GM23338 (cell line): Measurements from ENCODE around the gene TEX13B. TPM values are rescaled to one million over a fixed set of nuclear protein-coding genes. Genes with fewer than 3 reads are reported as not detected.
A peak's percentile ranks its signal among the peaks of the same experiment; 100 is the strongest.

Experiments used
- ATAC-seq: fragments of 200-7000 bp; cut with Tn5 transposase; 3 replicates; pipeline ENCODE4 v1.9.1; 2020
- DNase-seq: peaks from one replicate; pipeline ENCODE4 v3.0.0-alpha.2; 2015; ENCODE audit warnings: low spot score
- H2AFZ ChIP-seq: fragments of 200-600 bp; sonication (generic); 2 replicates; pipeline ENCODE4 v1.8.0; 2016; ENCODE audit warnings: antibody characterized with exemption, mild to moderate bottlenecking, moderate library complexity
- H3F3A ChIP-seq: fragments of 200-600 bp; sonication (generic); replicated peaks from 2 replicates; pipeline ENCODE4 v1.8.0; 2017; ENCODE audit warnings: antibody characterized with exemption, mixed run types, low read depth
- H3K27ac ChIP-seq: fragments of 200-600 bp; sonication (generic); 2 replicates; pipeline ENCODE4 v1.6.1; 2016; ENCODE audit warnings: low read depth
- H3K27me3 ChIP-seq: fragments of 200-600 bp; sonication (generic); 2 replicates; pipeline ENCODE4 v1.8.0; 2016; ENCODE audit warnings: mild to moderate bottlenecking, mixed run types, moderate library complexity; ENCODE audit not compliant: insufficient read depth
- H3K36me3 ChIP-seq: fragments of 200-600 bp; sonication (generic); 2 replicates; pipeline ENCODE4 v1.8.0; 2016; ENCODE audit warnings: mild to moderate bottlenecking; ENCODE audit not compliant: insufficient read depth
- H3K4me1 ChIP-seq: fragments of 200-600 bp; sonication (generic); 2 replicates; pipeline ENCODE4 v1.8.0; 2016; ENCODE audit warnings: mild to moderate bottlenecking, moderate library complexity; ENCODE audit not compliant: insufficient read depth
- H3K4me2 ChIP-seq: fragments of 200-600 bp; sonication (generic); 2 replicates; pipeline ENCODE4 v1.7.1; 2017; ENCODE audit warnings: mixed run types
- H3K4me3 ChIP-seq: fragments of 200-600 bp; sonication (generic); 2 replicates; pipeline ENCODE4 v1.6.1; 2016; ENCODE audit warnings: mixed run types
- H3K79me2 ChIP-seq: fragments of 200-600 bp; sonication (generic); replicated peaks from 2 replicates; pipeline ENCODE4 v1.8.0; 2017; ENCODE audit warnings: mild to moderate bottlenecking; ENCODE audit not compliant: insufficient read depth
- H3K9me2 ChIP-seq: fragments of 200-600 bp; sonication (generic); 2 replicates; pipeline ENCODE4 v1.8.0; 2017; ENCODE audit not compliant: insufficient read depth
- H4K20me1 ChIP-seq: fragments of 200-600 bp; sonication (generic); replicated peaks from 2 replicates; pipeline ENCODE4 v1.8.0; 2017; ENCODE audit warnings: mild to moderate bottlenecking; ENCODE audit not compliant: insufficient read depth
- H3K27ac Mint-ChIP-seq: 2 replicates; pipeline ENCODE4 v1.8.0; 2020; ENCODE audit warnings: inconsistent platforms, mild to moderate bottlenecking, moderate library complexity, mixed read lengths
- H3K27me3 Mint-ChIP-seq: 3 replicates; pipeline ENCODE4 v1.8.0; 2022; ENCODE audit warnings: low read depth, mild to moderate bottlenecking, moderate library complexity, mixed read lengths, inconsistent platforms; ENCODE audit not compliant: insufficient read depth, poor library complexity
- H3K36me3 Mint-ChIP-seq: 3 replicates; pipeline ENCODE4 v1.8.0; 2021; ENCODE audit warnings: low read depth, mild to moderate bottlenecking, inconsistent platforms, moderate library complexity, mixed read lengths
- H3K4me1 Mint-ChIP-seq: 3 replicates; pipeline ENCODE4 v1.8.0; 2020; ENCODE audit warnings: mild to moderate bottlenecking, inconsistent platforms, mixed read lengths
- H3K4me3 Mint-ChIP-seq: 3 replicates; pipeline ENCODE4 v1.8.0; 2021; ENCODE audit warnings: moderate library complexity, mild to moderate bottlenecking, inconsistent platforms, mixed read lengths
- H3K9me3 Mint-ChIP-seq: 3 replicates; pipeline ENCODE4 v1.8.0; 2020; ENCODE audit warnings: moderate library complexity, mild to moderate bottlenecking, inconsistent platforms, mixed read lengths
- CTCF ChIP-seq, 2 experiments: fragments of 200-600 bp in 1 of 2; sonication (generic) in 1 of 2; conservative IDR thresholded peaks; 2 replicates each; pipeline versions ENCODE4 v1.5.1 to v1.6.1; 2016 to 2017; ENCODE audit warnings: antibody characterized with exemption in 2 of 2, low read depth in 2 of 2, mild to moderate bottlenecking in 2 of 2, moderate library complexity in 1 of 2
- ETS1 ChIP-seq: IDR thresholded peaks from 2 replicates; pipeline ENCODE4 v1.6.1; 2016; ENCODE audit warnings: antibody characterized with exemption
- EZH2phosphoT487 ChIP-seq: fragments of 200-600 bp; sonication (generic); IDR thresholded peaks from one replicate; pipeline ENCODE4 v1.8.1; 2018; ENCODE audit warnings: antibody characterized with exemption; ENCODE audit not compliant: unreplicated experiment
- JUNB ChIP-seq: IDR thresholded peaks from one replicate; pipeline ENCODE4 v1.6.1; 2016; ENCODE audit warnings: antibody characterized with exemption; ENCODE audit not compliant: unreplicated experiment
- POLR2AphosphoS5 ChIP-seq: IDR thresholded peaks from 2 replicates; pipeline ENCODE4 v1.6.1; 2016; ENCODE audit warnings: antibody characterized with exemption, low read depth
- REST ChIP-seq: IDR thresholded peaks from one replicate; pipeline ENCODE4 v1.6.1; 2018; ENCODE audit warnings: antibody characterized with exemption; ENCODE audit not compliant: unreplicated experiment
- STAT1 ChIP-seq: IDR thresholded peaks from one replicate; pipeline ENCODE4 v1.6.1; 2016; ENCODE audit warnings: antibody characterized with exemption; ENCODE audit not compliant: unreplicated experiment
- ZNF114 ChIP-seq: fragments of 250-450 bp; sonication (Bioruptor Pico); IDR thresholded peaks from 2 replicates; pipeline ENCODE4 v1.5.0; 2020; ENCODE audit warnings: mild to moderate bottlenecking, moderate library complexity
- ZNF462 ChIP-seq: fragments of 250-450 bp; sonication (Bioruptor Pico); IDR thresholded peaks from 2 replicates; pipeline ENCODE4 v1.5.0; 2020; ENCODE audit warnings: mild to moderate bottlenecking, moderate library complexity
- polyA plus RNA-seq: library from polyadenylated mRNA; unstranded; fragments of >200 nt; fragmentation: Nextera tagmentation; extraction: Ambion mirVana; gene quantifications from 2 replicates; pipeline ENCODE4 v1.2.1, GENCODE V29; 2016
- total RNA-seq: library from RNA; depleted of rRNA; stranded (reverse); fragments of >200 nt; shearing (Covaris generic); gene quantifications from 2 replicates; pipeline ENCODE4 v1.2.3, GENCODE V29; 2014

TEX13B gene
- total and polyA plus RNA-seq, 2 experiments from 2014 or later: 0.16 TPM; not detected in 1

- no peak for TF ChIP-seq ZNF462 (CRISPR knock-in tag)
- no peak for TF ChIP-seq ZNF114 (CRISPR knock-in tag)
- no peak for TF ChIP-seq EZH2phosphoT487
- no peak for TF ChIP-seq ETS1
- TF ChIP-seq STAT1: no peak
- no peak for TF ChIP-seq JUNB
- no peak for TF ChIP-seq POLR2AphosphoS5
Measured at GRCh38 chrX:107978071-107978470, 4.1 kb downstream of the TEX13B start (continued).

- Histone ChIP-seq H3K9me2 (no peaks in the 10 kb centered on the region), H3K4me2 (peak overlapping the region; percentile 5), H3K27ac (no peak overlapping the region), H4K20me1 (no peaks in the 10 kb centered on the region), H3K27me3 (no peaks in the 10 kb centered on the region), H2AFZ (no peak overlapping the region), H3K79me2 (no peaks in the 10 kb centered on the region), H3K4me3 (no peak overlapping the region), H3K4me1 (peaks cover 6% of the 10 kb centered on the region), H3K36me3 (no peaks in the 10 kb centered on the region), H3F3A (no peaks in the 10 kb centered on the region)
- Mint-ChIP-seq H3K27ac (no peak overlapping the region), H3K36me3 (peaks cover 16% of the 10 kb centered on the region; the same call in 2 of the 3 replicates), H3K9me3 (peaks cover 4% of the 10 kb centered on the region; the same call in 2 of the 3 replicates), H3K27me3 (no peaks in the 10 kb centered on the region), H3K4me1 (peaks cover 17% of the 10 kb centered on the region), H3K4me3 (no peak overlapping the region)
- DNase-seq (no peak), ATAC-seq (no peak)
- TF ChIP-seq ZNF114 (CRISPR knock-in tag): no peak
- TF ChIP-seq STAT1: no peak
- TF ChIP-seq CTCF (conservative IDR thresholded peaks at IDR 0.05; ENCODE audit: low read depth in 2 of 2): no peak
- TF ChIP-seq REST: no peak
Measured at GRCh38 chrX:107971636-107972035, 10.5 kb downstream of the TEX13B start.
